ENCODE data around the gene NEK4. TPM values are rescaled to one million over a fixed set of nuclear protein-coding genes. Genes with fewer than 3 reads are reported as not detected.

NEK4 gene
- total and polyA plus RNA-seq, 2 of the 13 experiments (the other 11 are each of a cell fraction or from before 2014, with no cell fraction given): 16.5 to 38.0 TPM

DNA sequence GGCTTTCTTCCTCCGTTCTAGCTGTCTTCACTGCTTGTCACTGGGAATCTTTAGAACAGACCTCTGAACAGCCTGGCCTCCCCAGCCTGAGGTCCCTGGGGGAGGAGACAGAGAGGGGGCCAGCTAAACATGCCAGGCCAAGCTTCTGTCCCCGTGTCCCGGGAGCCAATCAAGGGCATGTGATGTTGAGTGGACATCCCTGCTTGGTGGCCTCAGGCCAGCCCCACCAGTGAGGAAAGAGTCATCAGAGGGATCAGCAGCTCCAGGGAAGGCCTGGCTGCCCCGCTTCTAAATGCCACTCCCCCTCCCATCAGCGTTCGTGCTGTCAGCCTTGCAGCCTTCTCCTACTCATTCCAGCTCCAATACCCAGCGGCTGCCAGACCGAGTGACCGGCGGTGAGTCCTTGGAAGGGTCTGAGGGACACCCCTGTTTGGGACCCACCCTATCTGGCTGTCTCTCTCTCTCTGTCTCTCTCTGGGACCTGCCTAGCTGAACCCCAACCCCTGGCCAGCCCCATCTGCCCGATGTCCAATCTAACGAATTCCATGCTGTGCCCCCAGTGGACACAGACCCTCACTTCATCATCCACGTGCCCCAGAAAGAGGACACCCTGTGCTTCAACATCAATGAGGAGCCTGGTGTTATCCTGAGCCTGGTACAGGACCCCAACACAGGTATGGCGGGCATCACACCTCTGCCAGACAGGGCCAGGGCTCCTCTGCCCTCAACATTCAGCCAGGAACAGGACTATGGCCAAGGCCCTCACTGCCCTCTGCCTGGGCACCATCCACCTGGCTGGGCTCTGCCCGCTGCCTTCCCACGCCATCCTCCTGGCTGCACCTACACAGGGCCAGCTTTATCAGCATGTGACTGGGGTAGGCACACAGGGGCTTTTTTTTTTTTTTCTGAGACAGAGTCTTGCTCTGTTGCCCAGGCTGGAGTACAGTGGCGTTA, 17.2 kb upstream of the NEK4 start (continued):
- TF ChIP-seq, protein P1, sequence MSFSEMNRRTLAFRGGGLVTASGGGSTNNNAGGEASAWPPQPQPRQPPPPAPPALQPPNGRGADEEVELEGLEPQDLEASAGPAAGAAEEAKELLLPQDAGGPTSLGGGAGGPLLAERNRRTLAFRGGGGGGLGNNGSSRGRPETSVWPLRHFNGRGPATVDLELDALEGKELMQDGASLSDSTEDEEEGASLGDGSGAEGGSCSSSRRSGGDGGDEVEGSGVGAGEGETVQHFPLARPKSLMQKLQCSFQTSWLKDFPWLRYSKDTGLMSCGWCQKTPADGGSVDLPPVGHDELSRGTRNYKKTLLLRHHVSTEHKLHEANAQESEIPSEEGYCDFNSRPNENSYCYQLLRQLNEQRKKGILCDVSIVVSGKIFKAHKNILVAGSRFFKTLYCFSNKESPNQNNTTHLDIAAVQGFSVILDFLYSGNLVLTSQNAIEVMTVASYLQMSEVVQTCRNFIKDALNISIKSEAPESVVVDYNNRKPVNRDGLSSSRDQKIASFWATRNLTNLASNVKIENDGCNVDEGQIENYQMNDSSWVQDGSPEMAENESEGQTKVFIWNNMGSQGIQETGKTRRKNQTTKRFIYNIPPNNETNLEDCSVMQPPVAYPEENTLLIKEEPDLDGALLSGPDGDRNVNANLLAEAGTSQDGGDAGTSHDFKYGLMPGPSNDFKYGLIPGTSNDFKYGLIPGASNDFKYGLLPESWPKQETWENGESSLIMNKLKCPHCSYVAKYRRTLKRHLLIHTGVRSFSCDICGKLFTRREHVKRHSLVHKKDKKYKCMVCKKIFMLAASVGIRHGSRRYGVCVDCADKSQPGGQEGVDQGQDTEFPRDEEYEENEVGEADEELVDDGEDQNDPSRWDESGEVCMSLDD (CRISPR knock-in tag; IDR thresholded peaks at IDR 0.05; ENCODE audit: borderline replicate concordance): no peak
- TF ChIP-seq FOXC1 (CRISPR knock-in tag; IDR thresholded peaks at IDR 0.05; ENCODE audit: borderline replicate concordance) (peak; percentile 46; the same call in 1 of the 2 replicates), RFX3 (CRISPR knock-in tag; IDR thresholded peaks at IDR 0.05) (no peak), ZNF292 (CRISPR knock-in tag; IDR thresholded peaks at IDR 0.05; ENCODE audit: borderline replicate concordance, low read depth) (peak; percentile 65; the same call in 1 of the 2 replicates), ZNF572 (CRISPR knock-in tag; IDR thresholded peaks at IDR 0.05) (no peak), ZNF260 (CRISPR knock-in tag; IDR thresholded peaks at IDR 0.05; ENCODE audit: borderline replicate concordance, low read depth) (no peak), ZNF264 (CRISPR knock-in tag; IDR thresholded peaks at IDR 0.05) (no peak), SUZ12 (IDR thresholded peaks at IDR 0.05; ENCODE audit: low read depth, low read length) (no peak), EP300 (IDR thresholded peaks at IDR 0.05; ENCODE audit: low read depth in 2 of 2, low read length in 2 of 2) (no peak), EP300 (CRISPR knock-in tag; IDR thresholded peaks at IDR 0.05; ENCODE audit: borderline replicate concordance) (no peak), ZNF546 (CRISPR knock-in tag; conservative IDR thresholded peaks at IDR 0.05) (0 out of 2 replicates have a peak, but pooled peaks have one; percentile 67), GABPB1 (CRISPR knock-in tag; IDR thresholded peaks at IDR 0.05) (0 out of 2 replicates have a peak, but pooled peaks have one; percentile 8), SRF (IDR thresholded peaks at IDR 0.05; ENCODE audit: low read depth, low read length) (no peak), ZFP37 (CRISPR knock-in tag; IDR thresholded peaks at IDR 0.05; ENCODE audit: borderline replicate concordance) (no peak), PRMT3 (CRISPR knock-in tag; IDR thresholded peaks at IDR 0.05; ENCODE audit: borderline replicate concordance, low read depth) (no peak)
- TF ChIP-seq, protein P2, sequence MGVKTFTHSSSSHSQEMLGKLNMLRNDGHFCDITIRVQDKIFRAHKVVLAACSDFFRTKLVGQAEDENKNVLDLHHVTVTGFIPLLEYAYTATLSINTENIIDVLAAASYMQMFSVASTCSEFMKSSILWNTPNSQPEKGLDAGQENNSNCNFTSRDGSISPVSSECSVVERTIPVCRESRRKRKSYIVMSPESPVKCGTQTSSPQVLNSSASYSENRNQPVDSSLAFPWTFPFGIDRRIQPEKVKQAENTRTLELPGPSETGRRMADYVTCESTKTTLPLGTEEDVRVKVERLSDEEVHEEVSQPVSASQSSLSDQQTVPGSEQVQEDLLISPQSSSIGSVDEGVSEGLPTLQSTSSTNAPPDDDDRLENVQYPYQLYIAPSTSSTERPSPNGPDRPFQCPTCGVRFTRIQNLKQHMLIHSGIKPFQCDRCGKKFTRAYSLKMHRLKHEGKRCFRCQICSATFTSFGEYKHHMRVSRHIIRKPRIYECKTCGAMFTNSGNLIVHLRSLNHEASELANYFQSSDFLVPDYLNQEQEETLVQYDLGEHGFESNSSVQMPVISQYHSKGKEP (CRISPR knock-in tag; IDR thresholded peaks at IDR 0.05): no peak
- TF ChIP-seq, protein P3, sequence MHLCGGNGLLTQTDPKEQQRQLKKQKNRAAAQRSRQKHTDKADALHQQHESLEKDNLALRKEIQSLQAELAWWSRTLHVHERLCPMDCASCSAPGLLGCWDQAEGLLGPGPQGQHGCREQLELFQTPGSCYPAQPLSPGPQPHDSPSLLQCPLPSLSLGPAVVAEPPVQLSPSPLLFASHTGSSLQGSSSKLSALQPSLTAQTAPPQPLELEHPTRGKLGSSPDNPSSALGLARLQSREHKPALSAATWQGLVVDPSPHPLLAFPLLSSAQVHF (CRISPR knock-in tag; IDR thresholded peaks at IDR 0.05): peak; percentile 44; the same call in 1 of the 2 replicates
- TF ChIP-seq, protein P4, sequence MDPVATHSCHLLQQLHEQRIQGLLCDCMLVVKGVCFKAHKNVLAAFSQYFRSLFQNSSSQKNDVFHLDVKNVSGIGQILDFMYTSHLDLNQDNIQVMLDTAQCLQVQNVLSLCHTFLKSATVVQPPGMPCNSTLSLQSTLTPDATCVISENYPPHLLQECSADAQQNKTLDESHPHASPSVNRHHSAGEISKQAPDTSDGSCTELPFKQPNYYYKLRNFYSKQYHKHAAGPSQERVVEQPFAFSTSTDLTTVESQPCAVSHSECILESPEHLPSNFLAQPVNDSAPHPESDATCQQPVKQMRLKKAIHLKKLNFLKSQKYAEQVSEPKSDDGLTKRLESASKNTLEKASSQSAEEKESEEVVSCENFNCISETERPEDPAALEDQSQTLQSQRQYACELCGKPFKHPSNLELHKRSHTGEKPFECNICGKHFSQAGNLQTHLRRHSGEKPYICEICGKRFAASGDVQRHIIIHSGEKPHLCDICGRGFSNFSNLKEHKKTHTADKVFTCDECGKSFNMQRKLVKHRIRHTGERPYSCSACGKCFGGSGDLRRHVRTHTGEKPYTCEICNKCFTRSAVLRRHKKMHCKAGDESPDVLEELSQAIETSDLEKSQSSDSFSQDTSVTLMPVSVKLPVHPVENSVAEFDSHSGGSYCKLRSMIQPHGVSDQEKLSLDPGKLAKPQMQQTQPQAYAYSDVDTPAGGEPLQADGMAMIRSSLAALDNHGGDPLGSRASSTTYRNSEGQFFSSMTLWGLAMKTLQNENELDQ (CRISPR knock-in tag; IDR thresholded peaks at IDR 0.05; ENCODE audit: borderline replicate concordance): no peak
- TF ChIP-seq, protein P5, sequence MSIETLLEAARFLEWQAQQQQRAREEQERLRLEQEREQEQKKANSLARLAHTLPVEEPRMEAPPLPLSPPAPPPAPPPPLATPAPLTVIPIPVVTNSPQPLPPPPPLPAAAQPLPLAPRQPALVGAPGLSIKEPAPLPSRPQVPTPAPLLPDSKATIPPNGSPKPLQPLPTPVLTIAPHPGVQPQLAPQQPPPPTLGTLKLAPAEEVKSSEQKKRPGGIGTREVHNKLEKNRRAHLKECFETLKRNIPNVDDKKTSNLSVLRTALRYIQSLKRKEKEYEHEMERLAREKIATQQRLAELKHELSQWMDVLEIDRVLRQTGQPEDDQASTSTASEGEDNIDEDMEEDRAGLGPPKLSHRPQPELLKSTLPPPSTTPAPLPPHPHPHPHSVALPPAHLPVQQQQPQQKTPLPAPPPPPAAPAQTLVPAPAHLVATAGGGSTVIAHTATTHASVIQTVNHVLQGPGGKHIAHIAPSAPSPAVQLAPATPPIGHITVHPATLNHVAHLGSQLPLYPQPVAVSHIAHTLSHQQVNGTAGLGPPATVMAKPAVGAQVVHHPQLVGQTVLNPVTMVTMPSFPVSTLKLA (IDR thresholded peaks at IDR 0.05): peak; percentile 28; the same call in 1 of the 2 replicates

All from HepG2 (cell line).